OCI-LY3 (cell line): ENCODE results near the gene ADORA2A.

Experiments used
- H2AFZ ChIP-seq: fragments of 200-600, 300-600 bp; shearing (Covaris generic); 2 replicates; pipeline ENCODE4 v1.6.0; 2014; ENCODE audit warnings: antibody characterized with exemption, low read depth, low read length
- H3K27ac ChIP-seq: fragments of 200-600, 300-600 bp; sonication (generic); 2 replicates; pipeline ENCODE4 v1.5.1; 2014; ENCODE audit warnings: mild to moderate bottlenecking, low read length, moderate library complexity, mixed read lengths
- H3K27me3 ChIP-seq: fragments of 200-600, 300-600 bp; sonication (generic); 2 replicates; pipeline ENCODE4 v1.6.1; 2014; ENCODE audit warnings: low read depth, low read length, mixed read lengths
- H3K36me3 ChIP-seq: fragments of 200-600, 300-600 bp; sonication (generic); replicated peaks from 2 replicates; pipeline ENCODE3; 2014; ENCODE audit warnings: low read depth, low read length, mixed read lengths
- H3K4me1 ChIP-seq: fragments of 300-600, 200-600 bp; sonication (generic); 2 replicates; pipeline ENCODE4 v1.6.1; 2014; ENCODE audit warnings: low read length, mixed read lengths
- H3K4me2 ChIP-seq: fragments of 200-600, 300-600 bp; sonication (generic); 2 replicates; pipeline ENCODE4 v1.6.1; 2014; ENCODE audit warnings: low read length, mixed read lengths
- H3K4me3 ChIP-seq: fragments of 300-600, 200-600 bp; sonication (generic); 2 replicates; pipeline ENCODE4 v1.5.1; 2014; ENCODE audit warnings: antibody characterized with exemption, mild to moderate bottlenecking, low read length, moderate library complexity
- H3K79me2 ChIP-seq: fragments of 300-600, 200-600 bp; shearing (Covaris generic); 2 replicates; pipeline ENCODE4 v1.6.1; 2014; ENCODE audit warnings: mild to moderate bottlenecking, low read length, mixed read lengths
- H3K9ac ChIP-seq: fragments of 300-600, 200-600 bp; shearing (Covaris generic); 2 replicates; pipeline ENCODE4 v1.6.0; 2014; ENCODE audit warnings: mild to moderate bottlenecking, low read length, moderate library complexity
- H3K9me3 ChIP-seq: fragments of 200-600, 300-600 bp; shearing (Covaris generic); 2 replicates; pipeline ENCODE4 v1.6.1; 2014; ENCODE audit warnings: low read length, mixed read lengths; ENCODE audit not compliant: insufficient read depth
- H4K20me1 ChIP-seq: fragments of 200-600, 300-600 bp; sonication (generic); 2 replicates; pipeline ENCODE4 v1.6.1; 2016; ENCODE audit warnings: low read length, mixed read lengths; ENCODE audit not compliant: insufficient read depth
- CTCF ChIP-seq: fragments of 200-600, 300-600 bp; sonication (generic); IDR thresholded peaks from 2 replicates; pipeline ENCODE4 v1.5.1; 2014; ENCODE audit warnings: antibody characterized with exemption, low read length, low read depth
- EZH2phosphoT487 ChIP-seq: fragments of 200-600 bp; shearing (Covaris generic); IDR thresholded peaks from 2 replicates; pipeline ENCODE4 v1.6.1; 2018; ENCODE audit warnings: antibody characterized with exemption, mixed run types, low read depth

The ADORA2A gene

GRCh38 chr22:24413271-24413670, 14.1 kb upstream of the ADORA2A start:
- Histone ChIP-seq H3K27me3 (no peaks in the 10 kb centered on the region), H2AFZ (no peak overlapping the region), H3K4me3 (no peak overlapping the region), H3K27ac (no peak overlapping the region), H3K4me2 (no peak overlapping the region), H4K20me1 (no peaks in the 10 kb centered on the region), H3K9ac (no peak overlapping the region), H3K36me3 (peaks cover 19% of the 10 kb centered on the region), H3K9me3 (no peaks in the 10 kb centered on the region), H3K4me1 (no peaks in the 10 kb centered on the region), H3K79me2 (no peaks in the 10 kb centered on the region)
- TF ChIP-seq EZH2phosphoT487: no peak
- TF ChIP-seq CTCF: no peak

- Histone ChIP-seq H3K36me3 (peaks cover 19% of the 10 kb centered on the region), H3K4me1 (no peaks in the 10 kb centered on the region), H3K4me3 (no peak overlapping the region), H3K9me3 (no peaks in the 10 kb centered on the region), H3K27me3 (no peaks in the 10 kb centered on the region), H3K9ac (no peak overlapping the region), H4K20me1 (no peaks in the 10 kb centered on the region), H3K79me2 (no peaks in the 10 kb centered on the region), H3K4me2 (no peak overlapping the region), H3K27ac (no peak overlapping the region), H2AFZ (no peak overlapping the region)
- TF ChIP-seq CTCF (no peak), EZH2phosphoT487 (no peak)
These were observed 13.5 kb upstream of the ADORA2A start for GRCh38 chr22:24413736-24414385.

GRCh38 chr22:24414523-24414922, 12.9 kb upstream of the ADORA2A start:
- no peak overlapping the region for H3K27ac ChIP-seq
- no peak overlapping the region for H3K4me3 ChIP-seq
- H2AFZ ChIP-seq: no peak overlapping the region
- H3K4me2 ChIP-seq: no peak overlapping the region
- H3K9ac ChIP-seq: no peak overlapping the region
- no peaks in the 10 kb centered on the region for H3K27me3 ChIP-seq
- H4K20me1 ChIP-seq: no peaks in the 10 kb centered on the region
- peaks cover 19% of the 10 kb centered on the region for H3K36me3 ChIP-seq
- no peaks in the 10 kb centered on the region for H3K9me3 ChIP-seq
- H3K4me1 ChIP-seq: no peaks in the 10 kb centered on the region
- TF ChIP-seq CTCF (no peak), EZH2phosphoT487 (no peak)
- no peaks in the 10 kb centered on the region for H3K79me2 ChIP-seq

- H3K4me2 ChIP-seq: no peak overlapping the region
These were observed 12.1 kb upstream of the ADORA2A start for GRCh38 chr22:24414984-24415945.

More at GRCh38 chr22:24414984-24415945, 12.1 kb upstream of the ADORA2A start:
- Histone ChIP-seq H3K4me3 (no peak overlapping the region), H2AFZ (no peak overlapping the region), H3K27ac (no peak overlapping the region), H4K20me1 (no peaks in the 10 kb centered on the region), H3K9ac (no peak overlapping the region), H3K9me3 (no peaks in the 10 kb centered on the region), H3K79me2 (no peaks in the 10 kb centered on the region), H3K36me3 (peaks cover 19% of the 10 kb centered on the region), H3K27me3 (no peaks in the 10 kb centered on the region), H3K4me1 (no peaks in the 10 kb centered on the region)
- TF ChIP-seq EZH2phosphoT487 (no peak), CTCF (no peak)
